K562 (cell line): ENCODE measurements around the gene EFCAB12. TPM values are rescaled to one million over a fixed set of nuclear protein-coding genes. Genes with fewer than 3 reads are reported as not detected.
A peak's percentile ranks its signal among the peaks of the same experiment; 100 is the strongest.

Experiments used
- BRD4 ChIP-seq: fragments of 200-600 bp; sonication (generic); IDR thresholded peaks from 2 replicates; pipeline ENCODE4 v1.6.1; 2017; ENCODE audit warnings: inconsistent platforms
- BRF1 ChIP-seq: IDR thresholded peaks from 3 replicates; pipeline ENCODE4 v1.6.1; 2011; ENCODE audit warnings: borderline replicate concordance, mild to moderate bottlenecking; ENCODE audit not compliant: insufficient read length; ENCODE audit errors: extremely low read depth
- CHD4 ChIP-seq: fragments of 200-600 bp; sonication (generic); IDR thresholded peaks from 3 replicates; pipeline ENCODE4 v1.6.1; 2012; ENCODE audit warnings: low read depth, mild to moderate bottlenecking, mixed read lengths, low read length, inconsistent platforms; ENCODE audit not compliant: insufficient read depth, insufficient replicate concordance, poor library complexity, severe bottlenecking
- ERF ChIP-seq: fragments of 450-650 bp; formaldehyde crosslinking; IDR thresholded peaks from 2 replicates; pipeline ENCODE4 v1.4.0; 2020; ENCODE audit warnings: mild to moderate bottlenecking, mixed read lengths
- ESRRA ChIP-seq: fragments of 450-650 bp; IDR thresholded peaks from 2 replicates; pipeline ENCODE4 v1.6.1; 2014; ENCODE audit warnings: low read depth, mild to moderate bottlenecking, moderate library complexity, borderline replicate concordance
- FOXJ2 ChIP-seq: fragments of 200-800 bp; sonication (Bioruptor generic); IDR thresholded peaks from 2 replicates; pipeline ENCODE4 v1.6.1; 2016; ENCODE audit warnings: missing genetic modification characterization, missing compliant biosample characterization
- JUN ChIP-seq, 2 experiments: sonication (generic) in 1 of 2; formaldehyde crosslinking in 1 of 2; IDR thresholded peaks; 2 replicates each; pipeline versions ENCODE4 v1.6.1 to v1.8.0; 2012 to 2022; ENCODE audit warnings: borderline replicate concordance in 2 of 2, mild to moderate bottlenecking in 2 of 2, improper control_type of control experiment in 1 of 2, low read depth in 1 of 2, low read length in 1 of 2, missing genetic modification reagents in 1 of 2
- KLF16 ChIP-seq: IDR thresholded peaks from 2 replicates; pipeline ENCODE4 v1.6.1; 2016; ENCODE audit warnings: antibody characterized with exemption
- PHB ChIP-seq: fragments of 250-450 bp; sonication (Bioruptor Pico); IDR thresholded peaks from 2 replicates; pipeline ENCODE4 v1.5.0; 2021
- SLC30A9 ChIP-seq: fragments of 250-450 bp; sonication (Bioruptor Pico); IDR thresholded peaks from 2 replicates; pipeline ENCODE4 v1.8.0; 2022; ENCODE audit warnings: mild to moderate bottlenecking, moderate library complexity
- SP2 ChIP-seq: IDR thresholded peaks from 2 replicates; pipeline ENCODE4 v1.6.1; 2011; ENCODE audit warnings: mild to moderate bottlenecking, low read depth, low read length, moderate library complexity; ENCODE audit not compliant: poor library complexity, severe bottlenecking; ENCODE audit errors: extremely low read depth
- TCF3 ChIP-seq: sonication (generic); formaldehyde crosslinking; IDR thresholded peaks from 2 replicates; pipeline ENCODE4 v1.4.0; 2020; ENCODE audit warnings: mild to moderate bottlenecking, missing genetic modification reagents
- TEAD1 ChIP-seq, 2 experiments: fragments of 450-650 bp in 1 of 2; sonication (generic) in 1 of 2; formaldehyde crosslinking; IDR thresholded peaks; 2 replicates each; pipeline versions ENCODE4 v1.4.0 to v1.8.0; 2020 to 2022; ENCODE audit warnings: mild to moderate bottlenecking in 2 of 2, missing genetic modification reagents in 1 of 2
- ZFP91 ChIP-seq: sonication (generic); formaldehyde crosslinking; IDR thresholded peaks from 2 replicates; pipeline ENCODE4 v1.8.0; 2022; ENCODE audit warnings: mild to moderate bottlenecking, missing genetic modification reagents
- ZNF239 ChIP-seq: fragments of 250-450 bp; sonication (Bioruptor Pico); IDR thresholded peaks from 2 replicates; pipeline ENCODE4 v1.4.0; 2020; ENCODE audit warnings: mild to moderate bottlenecking
- ZNF717 ChIP-seq: fragments of 250-450 bp; sonication (Bioruptor Pico); IDR thresholded peaks from 2 replicates; pipeline ENCODE4 v1.5.0; 2021
- polyA plus RNA-seq, 8 experiments: library from polyadenylated mRNA; depleted of rRNA in 4 of 8; stranded (reverse) in 5 of 8; unstranded in 3 of 8; fragments of >200 nt; fragmentation: Nextera tagmentation in 2 of 8; fragmentation: Illumina TruSeq in 1 of 8; extraction: Ambion mirVana in 2 of 8; extraction: Trizol in 1 of 8; gene quantifications; 2 replicates each; pipeline versions ENCODE4 v1.2.1 to v1.2.3, GENCODE V29; 2011 to 2014; ENCODE audit warnings: inconsistent platforms in 1 of 8, missing spikeins in 1 of 8
- total RNA-seq, 7 experiments: library from RNA; depleted of rRNA in 6 of 7; stranded (reverse); fragments of >200 nt in 6 of 7; fragmentation: Illumina TruSeq in 2 of 7; extraction: Trizol in 2 of 7; gene quantifications; 2 replicates each; pipeline versions ENCODE4 v1.2.1 to v1.2.3, GENCODE V29; 2011 to 2021; ENCODE audit warnings: low replicate concordance in 1 of 7
- TF ChIP-seq, protein P1 (sequence below): fragments of 250-450 bp; sonication (Bioruptor Pico); IDR thresholded peaks from 2 replicates; pipeline ENCODE4 v1.5.0; 2021; ENCODE audit warnings: mild to moderate bottlenecking, moderate library complexity
- TF ChIP-seq, protein P2 (sequence below): sonication (generic); formaldehyde crosslinking; IDR thresholded peaks from 2 replicates; pipeline ENCODE4 v1.8.1; 2023; ENCODE audit warnings: mild to moderate bottlenecking, missing genetic modification reagents, moderate library complexity

The EFCAB12 gene
- total and polyA plus RNA-seq, 9 of the 15 experiments (the other 6 are each of a cell fraction or from before 2014, with no cell fraction given) = 0.08 to 0.95 (median 0.56) TPM; not detected in 1

- TF ChIP-seq, protein P1, sequence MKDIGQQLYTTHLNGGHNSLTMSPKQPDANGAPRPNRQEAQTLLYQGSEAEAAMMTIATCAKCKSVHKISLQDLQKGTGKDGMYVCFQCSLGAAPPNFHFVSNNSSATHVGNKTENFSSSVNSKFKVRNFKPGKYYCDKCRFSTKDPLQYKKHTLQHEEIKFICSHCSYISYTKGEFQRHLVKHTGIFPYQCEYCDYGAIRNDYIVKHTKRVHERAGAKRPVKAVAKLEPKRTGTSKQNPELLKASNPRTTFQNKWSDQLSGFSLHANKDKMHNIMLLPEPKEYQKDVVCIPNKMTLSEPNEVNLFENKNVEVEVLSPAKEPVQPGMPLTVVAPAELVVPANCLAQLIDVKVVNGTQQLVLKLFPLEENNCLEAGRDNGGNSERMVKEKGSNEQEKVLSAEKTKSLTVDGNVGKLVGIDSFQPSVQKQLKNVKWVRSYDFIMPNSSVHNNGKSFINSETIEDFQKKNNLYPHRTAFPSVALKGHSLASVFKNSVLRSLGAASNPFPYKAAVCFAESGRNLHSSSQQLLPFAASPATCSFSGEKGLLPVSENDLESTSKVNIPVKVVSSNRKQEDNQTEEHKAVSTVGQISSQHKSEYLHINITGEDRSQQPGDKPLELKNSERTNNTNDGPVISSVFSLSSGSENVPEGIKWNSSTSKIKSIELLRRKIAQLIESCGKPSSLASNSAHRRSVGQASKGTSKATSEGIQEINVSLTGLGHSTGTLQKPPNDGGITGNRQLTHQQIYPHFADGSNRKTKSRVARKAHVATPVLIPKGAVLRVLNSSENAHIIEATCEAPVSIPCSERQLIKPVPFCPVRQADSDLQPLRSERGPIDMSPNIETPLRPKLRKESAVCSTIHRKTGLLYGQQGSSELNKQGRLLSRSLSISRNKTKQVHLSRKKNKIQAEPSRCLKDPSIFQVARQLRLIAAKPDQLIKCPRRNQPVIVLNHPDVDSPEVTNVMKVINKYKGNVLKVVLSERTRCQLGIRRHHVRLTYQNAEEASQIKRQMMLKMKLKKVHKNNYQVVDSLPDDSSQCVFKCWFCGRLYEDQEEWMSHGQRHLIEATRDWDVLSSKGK (CRISPR knock-in tag) = no peak
- TF ChIP-seq TCF3 (CRISPR knock-in tag) (peak; percentile 87), ESRRA (peak; percentile 42; the same call in 1 of the 2 replicates), TEAD1 (CRISPR knock-in tag; IDR thresholded peaks at IDR 0.05) (0 out of 4 replicates have a peak, but pooled peaks of 1 of the 2 experiments have one; percentile 72), ZFP91 (CRISPR knock-in tag) (no peak), BRF1 (no peak), ZNF717 (CRISPR knock-in tag) (no peak), FOXJ2 (no peak), KLF16 (peak; percentile 70; the same call in 1 of the 2 replicates), ERF (CRISPR knock-in tag) (no peak), SP2 (no peak), SLC30A9 (CRISPR knock-in tag) (no peak), PHB (no peak), BRD4 (no peak), JUN (IDR thresholded peaks at IDR 0.05; ENCODE audit: borderline replicate concordance, low read depth, low read length) (peak; percentile 74), JUN (CRISPR knock-in tag; IDR thresholded peaks at IDR 0.05; ENCODE audit: borderline replicate concordance) (peak; percentile 55; the same call in 1 of the 2 replicates), ZNF239 (CRISPR knock-in tag) (no peak; the same call in 1 of the 2 replicates), CHD4 (no peak)
- TF ChIP-seq, protein P2, sequence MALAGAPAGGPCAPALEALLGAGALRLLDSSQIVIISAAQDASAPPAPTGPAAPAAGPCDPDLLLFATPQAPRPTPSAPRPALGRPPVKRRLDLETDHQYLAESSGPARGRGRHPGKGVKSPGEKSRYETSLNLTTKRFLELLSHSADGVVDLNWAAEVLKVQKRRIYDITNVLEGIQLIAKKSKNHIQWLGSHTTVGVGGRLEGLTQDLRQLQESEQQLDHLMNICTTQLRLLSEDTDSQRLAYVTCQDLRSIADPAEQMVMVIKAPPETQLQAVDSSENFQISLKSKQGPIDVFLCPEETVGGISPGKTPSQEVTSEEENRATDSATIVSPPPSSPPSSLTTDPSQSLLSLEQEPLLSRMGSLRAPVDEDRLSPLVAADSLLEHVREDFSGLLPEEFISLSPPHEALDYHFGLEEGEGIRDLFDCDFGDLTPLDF (CRISPR knock-in tag) = no peak
Observed at GRCh38 chr3:129413687-129414506, 14.5 kb downstream of the EFCAB12 start (continued).
